Measurements from ENCODE around the gene DGKI.
"Not testable (repeated sequence)": the region's sequence is repeated elsewhere in the genome, so short reads cannot be mapped to it uniquely, and the experiment has no call there.

DGKI gene

DNA sequence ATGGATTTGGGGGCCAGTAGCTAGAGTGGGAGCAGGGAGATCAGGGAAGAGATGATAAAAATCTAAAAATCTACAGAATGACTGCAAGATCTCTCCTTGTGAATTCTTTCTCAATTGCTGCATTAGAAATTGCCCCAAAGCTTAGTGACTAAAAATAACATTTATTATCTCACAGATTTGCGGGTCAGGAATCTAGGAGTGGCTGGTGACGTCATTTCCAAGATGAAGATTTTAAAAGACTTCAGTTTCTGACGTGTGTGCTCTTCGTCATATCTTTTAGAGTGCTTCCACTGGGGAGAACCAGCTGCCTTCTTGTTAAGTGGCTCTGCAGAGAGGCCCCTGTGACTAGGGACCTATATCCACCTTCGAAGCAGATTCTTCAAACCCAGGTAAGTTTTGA, 112.6 kb downstream of the DGKI start:
- DNase-seq (ENCODE audit: low read depth in 2 of 2): no peak

DNA sequence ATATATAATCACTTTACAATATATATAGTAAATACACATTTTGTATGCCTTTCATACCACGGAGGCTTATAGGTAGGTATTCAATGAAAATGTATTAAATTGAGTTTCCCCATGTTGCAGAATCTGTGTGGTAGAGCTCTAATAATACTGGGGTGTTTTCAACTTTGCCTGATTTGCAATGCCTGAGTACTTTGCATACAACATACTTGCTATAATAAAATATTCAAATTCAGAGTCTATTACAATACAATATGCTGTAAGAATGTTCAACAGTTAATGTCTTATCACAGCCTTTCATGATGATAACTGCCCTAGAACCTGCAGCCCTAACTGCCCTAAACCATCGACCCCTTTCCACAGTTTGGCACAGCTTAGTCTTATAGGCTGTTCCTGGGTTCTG, 114.6 kb downstream of the DGKI start:
- DNase-seq (ENCODE audit: low read depth in 2 of 2): no peak

DNA sequence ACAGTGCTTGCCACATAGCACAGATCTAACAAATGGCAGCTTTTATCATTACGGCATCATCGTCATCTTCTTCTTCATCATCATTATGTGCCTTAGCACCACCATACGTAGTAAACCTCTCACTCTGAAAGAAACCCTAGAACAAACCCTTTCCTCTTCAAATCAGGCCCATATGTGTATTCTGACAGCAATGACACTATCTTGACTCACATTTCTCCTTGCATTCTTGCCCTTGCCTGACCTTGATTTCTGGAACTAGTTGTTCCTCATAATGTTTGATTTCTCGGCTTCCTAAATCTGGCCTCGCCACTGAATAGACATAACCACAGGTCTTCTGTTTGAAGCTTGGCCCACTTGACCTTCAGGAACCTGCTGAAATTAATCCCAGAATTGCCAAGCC, 115.3 kb downstream of the DGKI start:
- no peak for DNase-seq (ENCODE audit: low read depth in 2 of 2)

DNA sequence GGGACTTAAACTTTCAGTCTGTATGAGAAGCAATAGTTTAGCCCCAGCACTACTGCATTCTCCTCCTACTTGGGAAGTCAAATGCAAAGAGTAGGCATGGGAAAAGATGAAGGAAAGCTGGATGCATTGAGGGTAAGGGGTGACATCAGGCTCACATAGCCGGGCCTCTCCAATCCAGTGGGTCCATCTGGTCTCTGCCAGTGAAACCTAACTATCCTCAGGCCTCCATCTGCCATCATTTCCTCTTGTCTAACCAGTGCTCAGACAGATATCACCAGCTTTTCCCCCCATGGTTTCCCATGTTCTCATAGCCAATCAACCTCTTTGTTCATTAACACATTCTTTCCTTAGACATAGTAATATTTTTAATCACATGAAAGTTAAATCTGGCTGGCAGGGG, 118.3 kb downstream of the DGKI start:
- DNase-seq (ENCODE audit: low read depth in 2 of 2): no peak

DNA sequence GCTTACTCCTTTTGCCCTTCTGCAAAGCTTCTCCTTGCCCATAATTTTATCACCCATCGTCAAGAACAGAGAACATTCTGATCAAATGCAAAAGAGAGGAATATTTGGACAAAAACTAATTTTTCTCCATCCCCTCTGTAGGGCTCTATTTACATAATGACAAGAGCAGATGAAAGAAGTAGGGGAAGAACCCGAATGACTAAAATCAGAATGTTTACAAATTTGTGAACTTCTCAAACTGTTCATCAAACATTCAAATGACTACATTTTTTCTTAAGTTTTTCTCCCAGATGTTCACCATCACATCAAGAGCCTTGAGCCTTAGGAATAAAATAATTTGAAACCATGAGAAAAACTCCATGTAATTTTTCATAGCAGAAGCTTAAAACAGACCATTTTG, 119.4 kb downstream of the DGKI start:
- DNase-seq (ENCODE audit: low read depth in 2 of 2): no peak

DNA sequence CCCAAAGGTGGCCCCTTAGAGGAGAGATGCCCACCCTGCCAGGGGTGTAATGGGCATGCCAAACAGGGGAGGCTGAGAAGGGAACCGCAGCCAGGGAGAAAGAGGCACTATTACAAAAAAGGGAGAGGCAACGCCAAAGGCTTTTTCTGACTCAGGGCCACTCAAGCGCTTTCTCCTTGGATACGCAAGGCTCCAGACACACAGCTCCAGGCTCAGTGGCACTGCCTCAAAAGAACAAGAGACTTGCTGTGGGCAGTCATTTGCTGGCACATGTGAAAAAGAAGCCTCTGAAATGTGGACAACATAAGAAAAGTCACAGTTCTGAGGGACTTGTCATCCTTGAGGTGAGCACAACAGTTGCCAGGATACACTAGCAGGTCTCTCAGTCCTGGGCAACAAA, 128.4 kb downstream of the DGKI start:
- no peak for DNase-seq (ENCODE audit: low read depth in 2 of 2)

DNA sequence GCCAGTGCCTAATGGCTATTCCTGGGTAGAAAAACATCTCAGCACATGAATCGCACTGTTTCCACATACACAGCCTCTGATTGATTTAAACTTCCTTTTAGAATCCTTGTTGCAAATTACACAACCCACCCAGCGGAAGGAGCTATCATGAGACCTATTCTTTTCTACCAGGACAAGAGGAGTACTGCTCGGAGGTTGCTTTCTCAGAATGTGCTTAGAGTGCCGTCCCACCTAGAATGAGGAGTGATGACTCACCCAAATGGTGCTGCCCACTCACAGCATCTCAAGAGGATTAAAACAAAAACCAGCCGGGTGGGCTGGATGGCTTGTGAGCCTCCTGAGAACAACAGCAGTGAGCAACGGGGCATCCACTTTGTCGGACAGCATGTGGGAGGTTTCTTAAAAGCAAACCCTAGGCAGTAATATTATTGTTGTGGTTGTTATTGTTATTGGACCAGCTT, 128.9 kb downstream of the DGKI start:
- no peak for DNase-seq (ENCODE audit: low read depth in 2 of 2)

DNA sequence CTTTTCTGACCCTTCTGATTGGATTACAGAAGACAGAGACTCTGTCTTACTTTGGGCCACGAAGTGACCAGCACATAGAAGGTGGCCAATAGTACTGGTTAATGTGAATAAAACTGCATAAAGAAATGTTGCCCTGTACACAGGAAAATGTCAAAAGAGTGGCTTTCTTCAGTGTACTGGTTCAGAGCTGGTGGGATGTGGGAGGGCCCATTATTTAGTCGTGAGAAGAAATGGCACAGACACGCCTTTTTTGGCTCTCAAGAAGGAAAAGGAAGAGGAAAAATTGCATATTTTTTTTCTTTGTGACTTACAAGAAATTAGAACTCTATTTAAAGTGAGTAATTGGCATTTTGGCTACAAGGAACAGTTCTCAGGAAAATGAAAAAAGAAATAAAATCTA, 129.7 kb downstream of the DGKI start:
- DNase-seq (ENCODE audit: low read depth in 2 of 2): no peak

DNA sequence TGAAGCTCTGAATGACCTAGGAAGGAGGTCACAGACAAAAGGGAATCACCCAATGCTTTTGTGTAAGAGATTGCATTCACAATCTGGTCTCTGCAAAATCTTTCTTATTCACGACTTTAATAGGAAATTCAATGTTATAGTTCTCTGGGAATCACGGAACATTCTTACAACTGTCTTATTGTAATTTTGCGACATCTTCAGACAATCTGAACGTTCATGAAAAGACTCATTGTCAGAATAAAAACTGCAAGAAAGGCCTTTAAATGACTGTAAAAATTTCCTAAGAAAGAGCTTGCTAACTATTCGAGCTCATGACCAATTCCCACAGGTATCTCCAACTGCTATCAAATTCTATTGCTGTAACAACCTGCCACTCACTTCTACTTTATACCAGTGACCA, 130.7 kb downstream of the DGKI start:
- no peak for DNase-seq (ENCODE audit: low read depth in 2 of 2)

DNA sequence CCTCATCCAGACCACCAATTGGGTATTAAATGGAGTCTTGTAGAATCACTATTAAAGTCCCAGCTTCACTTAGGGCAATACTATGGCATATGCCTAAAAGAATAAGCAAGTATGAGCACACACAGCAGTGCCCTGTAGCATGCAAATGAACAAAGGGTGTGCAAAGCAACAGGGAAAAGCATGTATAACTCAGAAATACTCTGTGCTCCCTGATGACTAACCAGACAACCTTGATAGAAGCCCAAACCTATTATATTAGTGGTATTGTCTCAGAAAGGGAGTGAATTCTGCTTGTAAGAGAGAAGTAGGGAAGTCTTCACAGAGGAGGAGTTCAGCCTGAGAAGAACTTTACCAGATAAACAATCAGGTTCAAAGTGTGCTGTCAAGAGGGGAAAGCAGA, 131.2 kb downstream of the DGKI start:
- DNase-seq (ENCODE audit: low read depth in 2 of 2): no peak

DNA sequence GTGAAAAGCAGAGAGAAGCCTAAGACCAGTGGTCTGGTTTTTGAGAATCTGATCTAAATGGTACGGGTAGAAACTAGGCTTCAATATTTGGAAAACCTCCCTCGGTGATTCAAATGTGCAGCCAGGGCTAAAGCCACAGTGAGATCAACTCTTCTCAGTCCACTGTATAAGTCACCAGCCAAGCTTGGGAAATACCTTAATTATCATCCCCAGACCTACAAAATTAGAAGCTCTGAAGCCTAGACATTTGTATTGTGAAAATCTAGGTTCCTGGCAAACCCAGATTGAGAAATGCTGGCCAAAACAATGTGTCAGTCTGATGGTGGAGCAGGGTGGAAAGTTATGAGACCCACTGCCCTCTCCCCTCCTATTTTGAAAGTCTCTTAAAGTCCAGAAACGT, 131.7 kb downstream of the DGKI start:
- DNase-seq (ENCODE audit: low read depth in 2 of 2): no peak

DNA sequence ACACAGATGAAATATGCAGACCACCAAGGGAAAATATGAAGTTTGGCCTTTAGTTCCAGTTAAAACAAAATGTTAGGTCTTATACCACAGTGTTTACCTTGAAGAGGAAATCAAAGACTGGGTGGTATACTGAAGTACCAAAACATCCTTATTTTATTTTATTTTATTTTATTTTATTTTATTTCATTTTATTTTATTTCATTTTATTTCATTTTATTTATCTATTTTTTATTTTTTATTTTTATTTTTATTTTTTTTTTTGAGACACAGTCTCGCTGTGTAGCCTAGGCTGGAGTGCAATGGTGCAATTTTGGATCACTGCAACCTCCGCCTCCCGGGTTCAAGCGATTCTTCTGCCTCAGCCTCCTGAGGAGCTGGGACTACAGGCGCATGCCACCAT, 140.4 kb downstream of the DGKI start:
- not testable (repeated sequence) for DNase-seq (ENCODE audit: low read depth in 2 of 2)

DNA sequence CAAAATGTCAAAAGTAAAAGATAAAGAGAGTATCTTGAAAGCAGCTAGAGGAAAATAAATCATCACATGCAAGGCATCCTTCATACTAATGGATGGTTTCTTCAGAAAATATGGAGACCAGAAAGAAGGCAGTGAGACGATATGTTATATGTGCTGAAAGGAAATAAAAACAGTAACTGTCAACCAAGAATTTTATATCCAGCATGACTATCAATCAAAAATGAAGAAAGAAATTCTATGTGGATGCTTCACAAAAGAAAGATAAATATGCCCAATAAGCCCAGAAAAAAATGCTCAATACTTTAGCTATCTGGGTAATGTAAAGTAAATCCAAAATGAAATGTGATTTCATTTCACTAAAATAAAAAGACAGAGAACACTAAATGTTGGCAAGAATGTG, 142.1 kb downstream of the DGKI start:
- DNase-seq (ENCODE audit: low read depth in 2 of 2): no peak

DNA sequence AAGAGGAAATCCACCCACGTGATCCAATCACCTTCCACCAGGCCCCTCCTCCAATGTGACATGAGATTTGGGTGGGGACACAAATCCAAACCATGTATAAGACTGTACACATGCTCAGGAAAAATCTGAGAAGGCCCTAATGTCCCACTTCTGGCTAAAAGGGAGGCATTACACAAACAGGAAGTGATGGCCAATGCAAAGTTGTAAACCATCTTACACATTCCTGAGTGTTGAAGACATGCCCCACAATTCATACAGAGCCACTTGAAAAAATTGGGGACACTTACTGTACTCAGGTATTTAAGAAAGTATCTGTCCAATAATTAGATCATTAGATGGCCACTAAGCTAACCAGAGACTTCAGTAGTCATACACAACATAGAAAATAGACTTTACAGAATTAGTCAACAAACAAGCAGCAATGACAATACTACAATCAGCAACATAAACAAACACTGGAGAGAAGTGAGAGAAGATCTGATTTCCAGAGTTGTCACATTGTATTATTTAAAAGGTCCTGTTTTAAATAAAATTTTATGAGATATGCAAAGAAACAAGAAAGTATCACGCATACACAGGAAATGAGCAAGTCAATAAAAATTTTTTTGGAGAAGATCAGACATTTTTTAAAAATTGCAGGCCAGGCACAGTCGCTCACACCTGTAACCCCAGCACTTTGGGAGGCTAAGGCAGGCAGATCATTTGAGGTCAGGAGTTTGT, 143.3 kb downstream of the DGKI start:
- no peak for DNase-seq (ENCODE audit: low read depth in 2 of 2)

DNA sequence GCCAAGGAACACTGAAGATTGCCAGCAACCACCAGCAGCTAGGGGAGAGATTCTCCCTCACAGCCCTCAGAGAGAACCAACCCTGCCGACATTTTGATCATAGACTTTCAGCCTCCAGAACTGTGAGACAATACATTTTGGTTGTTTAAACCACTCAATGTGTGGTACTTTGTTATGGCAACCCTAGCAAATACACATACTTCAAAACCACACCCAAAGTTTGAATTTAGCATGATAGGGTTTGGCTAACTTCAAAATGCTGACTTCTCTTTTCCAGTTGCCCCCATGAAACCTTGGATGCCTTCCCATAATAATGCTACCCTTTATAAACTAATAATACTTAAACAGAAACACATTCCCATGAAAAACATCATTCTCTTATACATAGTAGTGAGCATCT, 149.8 kb downstream of the DGKI start:
- no peak for DNase-seq (ENCODE audit: low read depth in 2 of 2)

DNA sequence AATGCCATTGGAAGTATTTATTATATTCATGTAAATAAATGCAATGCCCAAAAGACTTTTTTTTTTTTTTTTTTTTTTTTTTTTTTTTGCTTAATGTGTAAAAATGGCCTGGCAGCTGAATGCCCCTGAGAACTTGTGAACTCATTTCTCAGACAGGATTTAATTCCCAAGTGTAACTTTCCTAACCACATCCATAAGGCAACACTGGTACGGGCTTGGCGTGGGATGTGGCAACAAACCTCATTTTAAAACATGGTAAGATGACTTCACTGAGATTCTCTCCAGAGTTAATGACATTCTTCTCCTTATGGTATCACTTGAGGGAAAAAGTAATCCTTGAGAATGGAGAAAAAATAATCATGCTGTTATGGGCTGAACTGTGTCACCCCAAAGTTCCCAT, 150.4 kb downstream of the DGKI start:
- DNase-seq (ENCODE audit: low read depth in 2 of 2): no peak

DNA sequence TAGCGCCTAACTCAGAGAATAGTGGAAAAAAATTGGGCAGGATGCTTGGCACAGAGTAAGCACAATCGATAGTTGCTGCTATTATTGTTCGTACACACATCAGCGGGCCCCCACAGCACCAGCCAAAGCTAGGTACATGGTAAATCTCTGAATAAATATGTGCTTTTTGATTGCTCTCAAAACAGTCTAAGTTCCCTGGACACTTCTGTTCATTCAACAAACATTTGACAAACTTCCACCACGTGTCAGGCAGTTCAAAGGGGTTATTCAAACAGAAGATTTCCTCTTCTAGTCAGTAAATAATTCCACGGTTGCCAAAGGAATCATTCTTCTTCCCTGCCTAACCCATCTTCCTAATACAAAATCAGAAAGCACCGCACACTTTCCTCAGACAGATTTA, 150.8 kb downstream of the DGKI start:
- DNase-seq (ENCODE audit: low read depth in 2 of 2): no peak

DNA sequence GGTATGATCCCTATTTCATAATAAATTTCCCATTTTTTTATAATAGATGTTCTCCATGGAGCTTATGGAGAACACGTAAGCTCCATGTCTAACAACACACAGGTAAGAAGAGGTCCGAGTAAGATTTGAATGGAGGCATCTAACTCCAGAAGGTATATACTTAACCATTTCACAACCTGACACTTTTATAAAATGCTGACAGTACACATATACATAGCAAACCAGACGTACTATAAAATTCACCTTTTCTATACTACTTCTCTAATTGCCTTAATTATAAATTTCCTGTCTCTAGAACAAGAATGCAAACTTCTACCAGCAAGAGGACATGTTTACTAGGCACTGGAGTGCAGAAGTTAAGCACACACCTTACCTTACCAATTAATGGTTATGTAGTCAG, 151.3 kb downstream of the DGKI start:
- DNase-seq (ENCODE audit: low read depth in 2 of 2): no peak

DNA sequence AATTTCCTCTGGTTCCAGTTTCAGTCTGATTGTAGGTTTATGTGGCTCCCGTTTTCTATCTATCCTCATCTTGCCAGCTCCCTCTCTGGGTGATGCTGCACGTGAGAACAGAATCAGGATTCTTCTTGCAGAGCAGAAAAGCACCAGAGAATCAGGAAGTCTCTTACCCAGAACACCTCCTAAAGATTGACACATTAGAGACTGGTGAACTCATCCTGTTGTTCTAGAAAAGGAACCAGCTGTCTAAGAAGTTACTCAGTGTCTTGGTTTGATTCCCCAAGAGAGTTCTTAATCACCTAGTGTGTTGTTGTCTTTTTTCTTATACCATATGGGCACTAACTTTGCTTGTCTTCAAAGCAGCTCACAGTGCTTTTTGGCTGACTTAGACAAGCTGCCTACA, 152.4 kb downstream of the DGKI start:
- DNase-seq (ENCODE audit: low read depth in 2 of 2): no peak

DNA sequence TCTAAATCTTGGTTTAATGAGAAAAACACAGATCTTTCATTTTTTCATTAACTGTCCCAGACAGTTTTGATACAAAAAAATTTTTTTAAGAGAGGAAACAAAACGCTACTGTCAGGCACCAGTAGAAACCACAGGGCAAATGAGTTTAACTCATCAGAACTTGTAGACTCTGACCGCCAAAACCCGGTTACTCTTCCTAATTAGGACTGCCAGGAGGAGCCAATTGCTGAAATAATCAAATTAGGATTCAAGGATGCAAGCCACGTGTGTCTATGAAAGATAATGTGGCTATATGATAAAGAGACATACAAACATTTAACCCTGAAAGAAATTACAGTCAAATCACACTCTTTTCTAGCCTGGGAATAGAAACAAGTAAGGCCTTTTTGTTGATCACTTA, 154.4 kb downstream of the DGKI start:
- no peak for DNase-seq (ENCODE audit: low read depth in 2 of 2)

DNA sequence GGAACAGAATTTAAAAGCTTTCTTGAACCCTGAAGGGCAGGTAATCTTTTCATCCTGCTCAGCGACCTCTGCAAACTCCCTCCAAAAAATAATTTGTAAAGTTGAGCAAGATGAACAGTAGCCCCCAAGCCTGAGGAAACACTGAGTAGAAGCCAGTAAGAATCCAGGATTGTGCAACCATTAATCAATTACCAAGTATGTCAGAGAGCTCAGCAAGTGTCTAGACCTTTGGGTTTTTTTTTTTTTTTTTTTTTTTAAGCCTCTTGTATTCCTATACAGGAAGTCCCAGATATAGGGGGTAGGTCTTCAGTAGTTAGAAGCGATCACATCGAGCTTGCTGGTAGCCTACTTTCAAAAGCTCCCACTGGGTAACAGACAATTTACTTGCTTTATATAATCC, 155.2 kb downstream of the DGKI start:
- DNase-seq (ENCODE audit: low read depth in 2 of 2): no peak

DNA sequence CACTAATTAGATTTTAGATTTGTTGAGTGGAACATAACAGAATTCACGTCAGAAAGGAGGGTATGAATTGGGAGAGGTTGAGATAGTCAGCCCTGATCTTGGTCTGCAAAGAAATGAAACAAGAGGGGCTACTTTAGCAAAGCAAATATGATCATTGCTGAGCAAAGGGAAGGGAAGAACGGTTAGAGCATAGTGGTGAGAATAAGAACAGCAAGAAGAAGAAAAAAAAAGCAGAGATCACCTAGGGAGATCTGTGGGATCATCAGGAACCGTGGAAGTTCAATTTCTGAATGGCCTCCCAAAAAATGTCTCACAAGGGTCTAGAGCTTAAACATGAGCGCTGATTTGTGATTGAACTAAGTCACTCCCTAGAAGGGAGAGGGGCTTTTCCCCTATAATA, 156.1 kb downstream of the DGKI start:
- DNase-seq (ENCODE audit: low read depth in 2 of 2): no peak

DNA sequence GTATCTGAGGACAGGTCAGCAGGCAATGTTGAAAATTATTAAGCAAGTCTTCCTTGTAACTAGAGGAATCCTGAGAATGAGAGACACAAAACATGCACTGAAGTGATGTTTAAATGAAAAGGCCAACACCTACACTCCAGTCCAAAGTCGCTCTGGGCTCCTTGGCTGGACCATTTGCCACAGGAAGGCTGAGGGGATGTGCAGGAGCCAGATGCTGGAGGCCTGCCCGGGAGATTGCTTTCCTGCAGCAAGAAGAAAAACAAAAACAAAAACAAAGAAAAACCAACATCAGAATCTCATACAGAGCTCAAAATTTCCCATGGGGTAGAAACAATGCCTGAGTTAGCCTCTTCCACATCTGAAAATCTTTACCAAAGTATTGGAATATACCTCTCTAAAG, 157.0 kb downstream of the DGKI start:
- DNase-seq (ENCODE audit: low read depth in 2 of 2): no peak

DNA sequence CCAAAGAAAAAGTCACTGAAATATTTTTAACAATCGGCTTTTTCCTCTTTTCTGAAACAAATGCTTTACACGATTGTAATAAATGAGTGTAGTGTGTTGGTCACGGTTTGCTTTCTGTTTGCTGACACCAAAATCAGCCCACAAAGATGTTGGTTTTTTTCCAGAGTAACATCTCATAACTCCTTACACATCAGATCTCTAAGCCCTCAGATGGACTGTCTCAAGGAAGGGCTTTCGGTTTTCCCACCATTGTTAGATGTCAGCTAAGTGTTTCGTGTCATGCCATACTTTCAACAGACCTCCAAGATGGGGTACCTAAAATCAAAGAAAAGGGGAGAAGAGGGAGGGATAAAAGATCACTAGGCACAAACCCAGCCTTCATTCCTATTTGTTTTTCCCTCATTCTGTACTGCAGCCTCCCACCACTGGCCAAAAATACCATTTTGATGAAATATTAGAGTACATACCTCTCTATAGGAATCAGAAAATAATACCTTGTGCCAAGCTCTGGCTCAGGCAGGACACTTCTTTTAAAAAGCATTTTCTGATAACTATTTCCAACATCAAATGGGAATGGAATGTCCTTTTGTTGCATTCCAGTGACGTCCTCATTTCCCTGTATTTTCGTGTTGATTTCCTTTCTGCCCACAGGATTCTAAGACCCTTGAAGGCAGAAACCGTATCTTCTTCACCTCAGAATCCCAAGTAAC, 159.1 kb downstream of the DGKI start:
- DNase-seq (ENCODE audit: low read depth in 2 of 2): no peak

Data from stimulated activated CD8-positive, alpha-beta memory T cell treated with anti-CD3 and anti-CD28 coated beads, Interleukin-2, amount 100 ng/mL, for 1 hour (primary cell).